H1 (cell line): ENCODE data around the gene GRM7. TPM values are rescaled to one million over a fixed set of nuclear protein-coding genes. Genes with fewer than 3 reads are reported as not detected.

Experiments used
- ASH2L ChIP-seq: fragments of 200-600, 300-600 bp; sonication (generic); IDR thresholded peaks from one replicate; pipeline ENCODE4 v1.7.1; 2017; ENCODE audit warnings: low read length
- BCL11A ChIP-seq, 2 experiments: IDR thresholded peaks; one replicate each; pipeline ENCODE4 v1.6.1; 2011; ENCODE audit warnings: low read depth in 2 of 2, low read length in 2 of 2, mild to moderate bottlenecking in 2 of 2
- CBX8 ChIP-seq: fragments of 300-800, 300-1000 bp; sonication (generic); IDR thresholded peaks from 2 replicates; pipeline ENCODE4 v1.7.1; 2016; ENCODE audit warnings: low read depth, low read length, borderline replicate concordance
- CREB1 ChIP-seq: IDR thresholded peaks from 2 replicates; pipeline ENCODE4 v1.6.1; 2012; ENCODE audit warnings: inconsistent platforms
- EZH2 ChIP-seq: fragments of 200-600 bp; sonication (generic); IDR thresholded peaks from 2 replicates; pipeline ENCODE4 v1.7.1; 2012; ENCODE audit warnings: low read depth, mild to moderate bottlenecking, moderate library complexity, low read length, inconsistent platforms; ENCODE audit not compliant: severe bottlenecking
- JUN ChIP-seq: IDR thresholded peaks from 2 replicates; pipeline ENCODE4 v1.6.1; 2011; ENCODE audit warnings: low read depth, mild to moderate bottlenecking, improper control_type of control experiment, low read length
- MAFK ChIP-seq: IDR thresholded peaks from 2 replicates; pipeline ENCODE4 v1.6.1; 2012; ENCODE audit warnings: low read depth, mild to moderate bottlenecking, improper control_type of control experiment, low read length
- RXRA ChIP-seq: IDR thresholded peaks from 2 replicates; pipeline ENCODE4 v1.6.1; 2011; ENCODE audit warnings: low read depth, mild to moderate bottlenecking, low read length, moderate library complexity; ENCODE audit not compliant: insufficient read depth
- polyA plus RNA-seq, 7 experiments: library from polyadenylated mRNA; depleted of rRNA in 3 of 7; stranded (reverse) in 5 of 7; unstranded in 2 of 7; fragments of >200 nt in 5 of 7; fragments of 200-250 nt in 2 of 7; gene quantifications; 1 replicate in 5 of 7; 2 replicates in 1 of 7; 4 replicates in 1 of 7; pipeline versions ENCODE4 v1.2.1 to v1.2.3, GENCODE V29; 2011 to 2013; ENCODE audit warnings: missing spikeins in 2 of 7, mixed read lengths in 2 of 7
- total RNA-seq: library from RNA; stranded (reverse); fragmentation: NEBNext Ultra II Directional; extraction: Animal tissue kit (Norgen Biotek cat#: 25700); gene quantifications from 2 replicates; pipeline ENCODE4 v1.2.1, GENCODE V29; 2021
- TF ChIP-seq, protein P1 (sequence below): fragments of 300-600 bp; sonication (generic); IDR thresholded peaks from 2 replicates; pipeline ENCODE4 v1.7.1; 2012; ENCODE audit warnings: low read length, moderate library complexity, mild to moderate bottlenecking, inconsistent platforms; ENCODE audit not compliant: insufficient replicate concordance
- TF ChIP-seq, protein P2 (sequence below): IDR thresholded peaks from 2 replicates; pipeline ENCODE4 v1.6.1; 2011; ENCODE audit warnings: low read length, improper control_type of control experiment

GRM7 gene
- total and polyA plus RNA-seq, 2 of the 8 experiments (the other 6 are each of a cell fraction or from before 2014, with no cell fraction given): 0.17 to 0.24 TPM

DNA sequence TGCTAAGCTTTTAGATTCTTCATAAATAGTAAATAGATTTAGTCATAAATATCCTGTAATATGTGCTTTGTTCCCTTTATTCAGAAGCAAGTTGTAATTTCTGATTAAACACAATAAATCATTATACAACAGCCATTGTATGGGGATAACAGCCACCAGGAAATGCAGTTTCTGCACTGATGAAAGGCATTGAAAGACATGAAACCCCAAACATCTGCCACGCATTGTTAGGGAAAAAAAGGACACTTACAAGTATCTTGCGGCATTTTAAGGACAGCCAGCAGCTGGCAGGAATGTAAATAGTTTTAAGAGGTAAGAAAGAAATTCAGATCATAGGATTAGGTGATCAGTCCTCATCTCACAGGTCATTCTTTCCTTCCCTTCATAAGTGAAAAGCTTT is 839.6 kb downstream of the GRM7 start (continued):
- TF ChIP-seq, protein P1, sequence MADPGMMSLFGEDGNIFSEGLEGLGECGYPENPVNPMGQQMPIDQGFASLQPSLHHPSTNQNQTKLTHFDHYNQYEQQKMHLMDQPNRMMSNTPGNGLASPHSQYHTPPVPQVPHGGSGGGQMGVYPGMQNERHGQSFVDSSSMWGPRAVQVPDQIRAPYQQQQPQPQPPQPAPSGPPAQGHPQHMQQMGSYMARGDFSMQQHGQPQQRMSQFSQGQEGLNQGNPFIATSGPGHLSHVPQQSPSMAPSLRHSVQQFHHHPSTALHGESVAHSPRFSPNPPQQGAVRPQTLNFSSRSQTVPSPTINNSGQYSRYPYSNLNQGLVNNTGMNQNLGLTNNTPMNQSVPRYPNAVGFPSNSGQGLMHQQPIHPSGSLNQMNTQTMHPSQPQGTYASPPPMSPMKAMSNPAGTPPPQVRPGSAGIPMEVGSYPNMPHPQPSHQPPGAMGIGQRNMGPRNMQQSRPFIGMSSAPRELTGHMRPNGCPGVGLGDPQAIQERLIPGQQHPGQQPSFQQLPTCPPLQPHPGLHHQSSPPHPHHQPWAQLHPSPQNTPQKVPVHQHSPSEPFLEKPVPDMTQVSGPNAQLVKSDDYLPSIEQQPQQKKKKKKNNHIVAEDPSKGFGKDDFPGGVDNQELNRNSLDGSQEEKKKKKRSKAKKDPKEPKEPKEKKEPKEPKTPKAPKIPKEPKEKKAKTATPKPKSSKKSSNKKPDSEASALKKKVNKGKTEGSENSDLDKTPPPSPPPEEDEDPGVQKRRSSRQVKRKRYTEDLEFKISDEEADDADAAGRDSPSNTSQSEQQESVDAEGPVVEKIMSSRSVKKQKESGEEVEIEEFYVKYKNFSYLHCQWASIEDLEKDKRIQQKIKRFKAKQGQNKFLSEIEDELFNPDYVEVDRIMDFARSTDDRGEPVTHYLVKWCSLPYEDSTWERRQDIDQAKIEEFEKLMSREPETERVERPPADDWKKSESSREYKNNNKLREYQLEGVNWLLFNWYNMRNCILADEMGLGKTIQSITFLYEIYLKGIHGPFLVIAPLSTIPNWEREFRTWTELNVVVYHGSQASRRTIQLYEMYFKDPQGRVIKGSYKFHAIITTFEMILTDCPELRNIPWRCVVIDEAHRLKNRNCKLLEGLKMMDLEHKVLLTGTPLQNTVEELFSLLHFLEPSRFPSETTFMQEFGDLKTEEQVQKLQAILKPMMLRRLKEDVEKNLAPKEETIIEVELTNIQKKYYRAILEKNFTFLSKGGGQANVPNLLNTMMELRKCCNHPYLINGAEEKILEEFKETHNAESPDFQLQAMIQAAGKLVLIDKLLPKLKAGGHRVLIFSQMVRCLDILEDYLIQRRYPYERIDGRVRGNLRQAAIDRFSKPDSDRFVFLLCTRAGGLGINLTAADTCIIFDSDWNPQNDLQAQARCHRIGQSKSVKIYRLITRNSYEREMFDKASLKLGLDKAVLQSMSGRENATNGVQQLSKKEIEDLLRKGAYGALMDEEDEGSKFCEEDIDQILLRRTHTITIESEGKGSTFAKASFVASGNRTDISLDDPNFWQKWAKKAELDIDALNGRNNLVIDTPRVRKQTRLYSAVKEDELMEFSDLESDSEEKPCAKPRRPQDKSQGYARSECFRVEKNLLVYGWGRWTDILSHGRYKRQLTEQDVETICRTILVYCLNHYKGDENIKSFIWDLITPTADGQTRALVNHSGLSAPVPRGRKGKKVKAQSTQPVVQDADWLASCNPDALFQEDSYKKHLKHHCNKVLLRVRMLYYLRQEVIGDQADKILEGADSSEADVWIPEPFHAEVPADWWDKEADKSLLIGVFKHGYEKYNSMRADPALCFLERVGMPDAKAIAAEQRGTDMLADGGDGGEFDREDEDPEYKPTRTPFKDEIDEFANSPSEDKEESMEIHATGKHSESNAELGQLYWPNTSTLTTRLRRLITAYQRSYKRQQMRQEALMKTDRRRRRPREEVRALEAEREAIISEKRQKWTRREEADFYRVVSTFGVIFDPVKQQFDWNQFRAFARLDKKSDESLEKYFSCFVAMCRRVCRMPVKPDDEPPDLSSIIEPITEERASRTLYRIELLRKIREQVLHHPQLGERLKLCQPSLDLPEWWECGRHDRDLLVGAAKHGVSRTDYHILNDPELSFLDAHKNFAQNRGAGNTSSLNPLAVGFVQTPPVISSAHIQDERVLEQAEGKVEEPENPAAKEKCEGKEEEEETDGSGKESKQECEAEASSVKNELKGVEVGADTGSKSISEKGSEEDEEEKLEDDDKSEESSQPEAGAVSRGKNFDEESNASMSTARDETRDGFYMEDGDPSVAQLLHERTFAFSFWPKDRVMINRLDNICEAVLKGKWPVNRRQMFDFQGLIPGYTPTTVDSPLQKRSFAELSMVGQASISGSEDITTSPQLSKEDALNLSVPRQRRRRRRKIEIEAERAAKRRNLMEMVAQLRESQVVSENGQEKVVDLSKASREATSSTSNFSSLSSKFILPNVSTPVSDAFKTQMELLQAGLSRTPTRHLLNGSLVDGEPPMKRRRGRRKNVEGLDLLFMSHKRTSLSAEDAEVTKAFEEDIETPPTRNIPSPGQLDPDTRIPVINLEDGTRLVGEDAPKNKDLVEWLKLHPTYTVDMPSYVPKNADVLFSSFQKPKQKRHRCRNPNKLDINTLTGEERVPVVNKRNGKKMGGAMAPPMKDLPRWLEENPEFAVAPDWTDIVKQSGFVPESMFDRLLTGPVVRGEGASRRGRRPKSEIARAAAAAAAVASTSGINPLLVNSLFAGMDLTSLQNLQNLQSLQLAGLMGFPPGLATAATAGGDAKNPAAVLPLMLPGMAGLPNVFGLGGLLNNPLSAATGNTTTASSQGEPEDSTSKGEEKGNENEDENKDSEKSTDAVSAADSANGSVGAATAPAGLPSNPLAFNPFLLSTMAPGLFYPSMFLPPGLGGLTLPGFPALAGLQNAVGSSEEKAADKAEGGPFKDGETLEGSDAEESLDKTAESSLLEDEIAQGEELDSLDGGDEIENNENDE: no peak
- TF ChIP-seq CBX8 (no peak), BCL11A (IDR thresholded peaks at IDR 0.05; ENCODE audit: low read depth in 2 of 2, low read length in 2 of 2) (no peak), CREB1 (no peak), RXRA (no peak), JUN (no peak), EZH2 (no peak), ASH2L (no peak), MAFK (no peak)
- TF ChIP-seq, protein P2, sequence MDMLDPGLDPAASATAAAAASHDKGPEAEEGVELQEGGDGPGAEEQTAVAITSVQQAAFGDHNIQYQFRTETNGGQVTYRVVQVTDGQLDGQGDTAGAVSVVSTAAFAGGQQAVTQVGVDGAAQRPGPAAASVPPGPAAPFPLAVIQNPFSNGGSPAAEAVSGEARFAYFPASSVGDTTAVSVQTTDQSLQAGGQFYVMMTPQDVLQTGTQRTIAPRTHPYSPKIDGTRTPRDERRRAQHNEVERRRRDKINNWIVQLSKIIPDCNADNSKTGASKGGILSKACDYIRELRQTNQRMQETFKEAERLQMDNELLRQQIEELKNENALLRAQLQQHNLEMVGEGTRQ: no peak
